Mesothelial cell of epicardium (in vitro differentiated cells): ENCODE measurements around the gene METRN. TPM values are rescaled to one million over a fixed set of nuclear protein-coding genes. Genes with fewer than 3 reads are reported as not detected.
A peak's percentile ranks its signal among the peaks of the same experiment; 100 is the strongest.

Experiments
- DNase-seq, 2 experiments: peaks; one replicate each; pipeline ENCODE4 v3.0.0; 2021; ENCODE audit warnings: low spot score in 2 of 2; ENCODE audit not compliant: unreplicated experiment in 2 of 2
- H3K27ac Mint-ChIP-seq: 2 replicates; pipeline ENCODE4 v1.8.0; 2021; ENCODE audit warnings: mixed read lengths
- H3K27me3 Mint-ChIP-seq: 2 replicates; pipeline ENCODE4 v1.8.0; 2021; ENCODE audit warnings: low read depth, mixed read lengths
- H3K36me3 Mint-ChIP-seq: 2 replicates; pipeline ENCODE4 v1.8.0; 2021; ENCODE audit warnings: mixed read lengths
- H3K4me1 Mint-ChIP-seq: 2 replicates; pipeline ENCODE4 v1.8.0; 2021; ENCODE audit warnings: mixed read lengths
- H3K4me3 Mint-ChIP-seq: 2 replicates; pipeline ENCODE4 v1.8.0; 2021; ENCODE audit warnings: mild to moderate bottlenecking, moderate library complexity, mixed read lengths
- H3K9me3 Mint-ChIP-seq: 2 replicates; pipeline ENCODE4 v1.8.0; 2021; ENCODE audit warnings: mixed read lengths
- total RNA-seq: library from RNA; stranded (reverse); gene quantifications from 3 replicates; pipeline ENCODE4 v1.2.1, GENCODE V29; 2021
- TF ChIP-seq, protein P1 (sequence below): fragments of 200-600 bp; sonication (generic); IDR thresholded peaks from one replicate; pipeline ENCODE4 v1.5.0; 2021; ENCODE audit warnings: antibody characterized with exemption; ENCODE audit not compliant: unreplicated experiment

METRN gene
- total RNA-seq, 1 donor from 2014 or later, result 15.1 TPM

DNA sequence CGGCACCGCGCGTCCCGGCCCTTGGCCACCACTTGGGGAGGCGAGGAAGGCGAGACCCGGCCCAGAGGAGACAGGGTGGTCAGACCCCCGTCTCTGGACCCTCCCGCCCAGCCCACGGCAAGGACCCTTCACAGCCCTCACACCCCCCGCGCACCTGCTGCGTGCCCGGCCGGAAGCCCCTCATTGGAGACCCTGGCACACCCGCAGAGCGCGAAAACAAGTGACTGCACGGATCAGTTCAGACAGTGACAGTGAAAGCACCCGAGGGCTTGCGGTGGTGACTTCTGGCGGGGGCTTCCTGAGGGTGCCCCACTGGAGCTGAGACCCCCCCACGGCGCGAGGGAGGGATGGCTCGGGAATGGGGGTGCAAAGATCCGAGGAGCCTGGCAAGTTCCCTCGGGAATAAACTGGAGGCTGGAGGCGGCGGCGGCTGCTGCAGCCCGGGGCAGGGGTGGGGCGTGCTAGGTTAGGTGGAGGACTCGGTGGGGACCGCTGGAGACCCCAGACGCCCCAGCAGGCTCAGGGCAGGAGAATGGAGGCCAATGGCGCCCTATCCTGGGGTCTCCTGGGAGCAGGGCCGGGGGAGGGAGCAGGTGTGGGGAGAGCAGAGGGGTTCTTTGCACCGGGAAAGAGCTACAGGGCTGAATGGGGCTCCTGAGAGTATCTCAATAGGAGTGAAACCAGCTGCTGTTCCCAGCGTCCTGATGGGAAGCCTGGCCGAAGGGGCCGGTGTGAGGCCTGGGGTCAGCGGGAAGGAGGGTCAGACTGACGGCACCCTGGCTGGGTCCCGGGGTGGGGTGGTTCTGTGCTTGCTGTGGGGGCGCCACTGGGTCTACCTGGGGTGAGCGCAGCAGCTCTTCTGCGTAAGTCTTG is 8.5 kb upstream of the METRN start:
- TF ChIP-seq, protein P1, sequence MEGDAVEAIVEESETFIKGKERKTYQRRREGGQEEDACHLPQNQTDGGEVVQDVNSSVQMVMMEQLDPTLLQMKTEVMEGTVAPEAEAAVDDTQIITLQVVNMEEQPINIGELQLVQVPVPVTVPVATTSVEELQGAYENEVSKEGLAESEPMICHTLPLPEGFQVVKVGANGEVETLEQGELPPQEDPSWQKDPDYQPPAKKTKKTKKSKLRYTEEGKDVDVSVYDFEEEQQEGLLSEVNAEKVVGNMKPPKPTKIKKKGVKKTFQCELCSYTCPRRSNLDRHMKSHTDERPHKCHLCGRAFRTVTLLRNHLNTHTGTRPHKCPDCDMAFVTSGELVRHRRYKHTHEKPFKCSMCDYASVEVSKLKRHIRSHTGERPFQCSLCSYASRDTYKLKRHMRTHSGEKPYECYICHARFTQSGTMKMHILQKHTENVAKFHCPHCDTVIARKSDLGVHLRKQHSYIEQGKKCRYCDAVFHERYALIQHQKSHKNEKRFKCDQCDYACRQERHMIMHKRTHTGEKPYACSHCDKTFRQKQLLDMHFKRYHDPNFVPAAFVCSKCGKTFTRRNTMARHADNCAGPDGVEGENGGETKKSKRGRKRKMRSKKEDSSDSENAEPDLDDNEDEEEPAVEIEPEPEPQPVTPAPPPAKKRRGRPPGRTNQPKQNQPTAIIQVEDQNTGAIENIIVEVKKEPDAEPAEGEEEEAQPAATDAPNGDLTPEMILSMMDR, result no peak
- H3K36me3 Mint-ChIP-seq, result no peaks in the 10 kb centered on the region
- no peak overlapping the region for H3K27ac Mint-ChIP-seq
- DNase-seq, result no peak
- H3K4me3 Mint-ChIP-seq, result peak overlapping the region; percentile 22
- no peaks in the 10 kb centered on the region for H3K4me1 Mint-ChIP-seq
- no peaks in the 10 kb centered on the region for H3K9me3 Mint-ChIP-seq
- H3K27me3 Mint-ChIP-seq, result peaks cover 82% of the 10 kb centered on the region

DNA sequence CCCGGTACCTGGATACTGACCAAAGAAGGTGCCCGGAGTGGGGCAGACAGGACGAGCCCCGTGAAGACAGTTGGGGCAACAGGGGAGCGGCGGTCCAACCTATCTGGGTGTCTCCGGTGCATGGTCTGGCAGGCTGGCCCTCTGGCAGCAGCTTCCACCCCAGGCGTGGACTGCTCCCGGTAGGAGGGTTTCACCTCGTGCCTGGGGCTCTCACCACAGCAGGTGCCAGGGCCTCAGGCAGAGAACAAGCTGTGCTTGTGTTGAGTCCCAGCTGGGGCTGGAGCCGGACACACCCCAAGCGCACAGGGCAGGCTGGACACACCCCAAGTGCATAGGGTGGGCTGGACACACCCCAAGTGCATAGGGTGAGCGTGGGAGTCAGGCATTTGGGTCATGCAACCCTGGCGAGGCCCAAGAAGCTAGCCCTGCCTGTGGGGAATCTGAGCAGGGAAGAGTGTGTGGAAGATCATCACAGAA is 7.8 kb upstream of the METRN start:
- Mint-ChIP-seq H3K9me3 (no peaks in the 10 kb centered on the region), H3K27ac (no peak overlapping the region), H3K4me3 (no peak overlapping the region), H3K36me3 (no peaks in the 10 kb centered on the region), H3K27me3 (peaks cover 80% of the 10 kb centered on the region), H3K4me1 (no peaks in the 10 kb centered on the region)
- TF ChIP-seq, protein P1, result no peak
- no peak for DNase-seq

DNA sequence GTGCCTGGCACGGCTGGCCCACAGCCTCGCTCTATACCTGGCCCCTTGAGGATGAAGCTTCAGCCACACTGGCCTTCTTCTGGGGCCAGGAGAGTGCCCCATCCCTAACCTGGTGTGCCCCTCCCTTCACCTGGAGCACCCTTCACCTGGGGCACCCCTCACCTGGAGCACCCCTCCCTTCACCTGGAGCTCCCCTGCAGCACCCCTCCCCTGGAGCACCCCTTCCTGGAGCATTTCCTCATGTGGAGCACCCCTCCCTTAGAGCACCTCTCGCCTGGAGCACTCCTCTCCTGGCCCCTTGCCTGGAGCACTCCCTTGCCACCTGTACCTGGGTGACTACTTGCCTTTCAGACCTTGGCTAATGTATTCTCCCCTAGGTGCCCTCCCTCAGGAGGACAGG is 6.9 kb upstream of the METRN start:
- no peak for DNase-seq
- TF ChIP-seq, protein P1, result no peak
- no peaks in the 10 kb centered on the region for H3K36me3 Mint-ChIP-seq
- H3K9me3 Mint-ChIP-seq, result no peaks in the 10 kb centered on the region
- H3K4me3 Mint-ChIP-seq, result no peak overlapping the region
- no peak overlapping the region for H3K27ac Mint-ChIP-seq
- H3K27me3 Mint-ChIP-seq, result peaks cover 78% of the 10 kb centered on the region
- no peaks in the 10 kb centered on the region for H3K4me1 Mint-ChIP-seq

DNA sequence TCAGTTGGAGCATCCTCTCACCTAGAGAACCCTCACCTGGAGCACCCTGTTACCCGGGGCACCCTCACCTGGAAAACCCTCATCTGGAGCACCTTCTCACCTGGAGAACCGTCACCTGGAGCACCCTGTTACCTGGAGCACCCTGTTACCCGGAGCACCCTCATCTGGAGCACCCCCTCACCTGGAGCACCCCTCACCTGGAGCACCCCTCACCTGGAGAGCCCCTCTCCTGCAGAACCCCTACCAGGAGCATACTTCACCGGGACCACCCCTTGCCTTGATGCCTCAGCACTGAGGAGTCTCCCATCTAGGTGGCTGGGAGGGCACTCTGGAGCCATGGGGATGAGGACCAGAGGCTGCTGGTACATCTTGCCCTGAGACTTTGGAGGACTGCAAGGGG is 6.0 kb upstream of the METRN start:
- no peak for DNase-seq
- H3K4me3 Mint-ChIP-seq, result no peak overlapping the region
- H3K36me3 Mint-ChIP-seq, result no peaks in the 10 kb centered on the region
- H3K4me1 Mint-ChIP-seq, result no peaks in the 10 kb centered on the region
- H3K27ac Mint-ChIP-seq, result no peak overlapping the region
- H3K27me3 Mint-ChIP-seq, result peaks cover 75% of the 10 kb centered on the region
- TF ChIP-seq, protein P1, result no peak
- no peaks in the 10 kb centered on the region for H3K9me3 Mint-ChIP-seq

DNA sequence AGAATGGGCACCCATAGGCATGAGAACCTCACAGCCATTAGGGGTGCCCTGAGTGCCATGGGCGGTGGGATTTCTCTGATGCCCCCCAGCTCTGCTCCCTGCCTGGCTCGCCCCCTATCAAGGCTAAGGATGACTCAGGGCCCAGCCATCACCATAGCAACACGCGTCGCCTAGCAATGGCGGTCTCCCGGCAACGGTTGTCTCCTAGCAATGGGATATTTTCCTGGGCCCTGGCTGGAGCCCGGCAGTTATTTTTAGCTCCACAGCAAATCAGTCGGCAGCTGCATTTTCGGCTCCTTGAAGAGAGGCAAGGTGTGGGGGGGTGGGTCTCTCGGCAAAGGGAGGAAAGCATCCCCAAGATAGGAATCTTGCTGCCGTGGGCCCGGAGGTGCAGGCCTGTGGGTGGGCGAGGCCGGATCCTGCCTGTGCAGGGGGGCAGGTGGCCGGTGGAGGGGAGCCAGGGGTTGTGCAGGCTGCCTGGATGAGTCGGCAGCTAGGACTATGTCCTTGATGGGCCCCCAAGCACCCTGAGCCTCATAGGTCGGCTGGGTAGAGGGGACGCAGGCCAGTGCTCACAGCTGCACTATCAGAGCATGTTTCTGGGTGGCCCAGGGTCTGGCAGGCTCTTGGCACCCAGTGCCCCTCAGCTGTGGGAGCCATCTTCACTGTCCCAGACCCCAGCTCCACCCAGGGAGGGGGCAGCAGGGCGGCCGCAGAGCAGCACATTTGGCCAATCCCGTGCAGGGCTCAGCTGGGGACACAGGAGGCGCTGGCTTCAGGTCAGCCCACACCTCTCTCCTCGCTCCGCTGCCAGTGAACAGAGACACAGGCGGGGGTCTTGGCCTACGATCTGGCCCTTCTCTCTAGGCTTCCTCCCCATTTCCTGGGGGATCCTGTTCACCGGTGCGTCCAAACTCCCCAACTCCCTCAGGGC is 5.1 kb upstream of the METRN start:
- Mint-ChIP-seq H3K27me3 (peaks cover 74% of the 10 kb centered on the region), H3K4me1 (no peaks in the 10 kb centered on the region), H3K4me3 (no peak overlapping the region), H3K9me3 (no peaks in the 10 kb centered on the region), H3K27ac (no peak overlapping the region), H3K36me3 (no peaks in the 10 kb centered on the region)
- DNase-seq, result no peak
- TF ChIP-seq, protein P1, result no peak
